MM.1S (cell line): Measurements from ENCODE around the gene REST.

Experiments
- DNase-seq: peaks from one replicate; pipeline ENCODE4 v3.0.0-alpha.2; 2015
- H2AFZ ChIP-seq: fragments of 300-600 bp; sonication (generic); 2 replicates; pipeline ENCODE4 v1.6.0; 2016; ENCODE audit warnings: antibody characterized with exemption, low read length
- H3F3A ChIP-seq: fragments of 300-600 bp; sonication (generic); 2 replicates; pipeline ENCODE4 v1.6.1; 2016; ENCODE audit warnings: mild to moderate bottlenecking, antibody characterized with exemption, low read length, moderate library complexity, mixed read lengths; ENCODE audit not compliant: insufficient read depth
- H3K27ac ChIP-seq: fragments of 300-600 bp; sonication (generic); 2 replicates; pipeline ENCODE4 v1.5.1; 2016; ENCODE audit warnings: mild to moderate bottlenecking, low read length
- H3K27me3 ChIP-seq: fragments of 300-600 bp; sonication (generic); replicated peaks from 2 replicates; pipeline ENCODE4 v1.6.0; 2016; ENCODE audit warnings: low read length; ENCODE audit not compliant: insufficient read depth
- H3K36me3 ChIP-seq: fragments of 300-600 bp; sonication (generic); replicated peaks from 2 replicates; pipeline ENCODE4 v1.6.1; 2016; ENCODE audit warnings: mild to moderate bottlenecking, low read length, mixed read lengths; ENCODE audit not compliant: insufficient read depth
- H3K4me1 ChIP-seq: fragments of 300-600 bp; sonication (generic); 2 replicates; pipeline ENCODE4 v1.6.1; 2016; ENCODE audit warnings: low read length, mixed read lengths
- H3K4me2 ChIP-seq: fragments of 300-600 bp; sonication (generic); 2 replicates; pipeline ENCODE4 v1.6.0; 2016; ENCODE audit warnings: low read depth, low read length
- H3K4me3 ChIP-seq: fragments of 300-600 bp; sonication (generic); 2 replicates; pipeline ENCODE4 v1.5.1; 2016; ENCODE audit warnings: low read length, mixed read lengths
- H3K79me2 ChIP-seq: fragments of 300-600 bp; sonication (generic); 2 replicates; pipeline ENCODE4 v1.6.1; 2016; ENCODE audit warnings: mixed run types, low read length, mixed read lengths
- H3K9ac ChIP-seq: fragments of 300-600 bp; sonication (generic); 2 replicates; pipeline ENCODE4 v1.6.1; 2016; ENCODE audit warnings: low read length, mixed read lengths
- H3K9me2 ChIP-seq: fragments of 300-600 bp; sonication (generic); replicated peaks from 2 replicates; pipeline ENCODE4 v1.6.1; 2016; ENCODE audit warnings: mild to moderate bottlenecking, low read length, mixed read lengths; ENCODE audit not compliant: insufficient read depth
- H3K9me3 ChIP-seq: fragments of 300-600 bp; sonication (generic); replicated peaks from 2 replicates; pipeline ENCODE4 v1.6.1; 2016; ENCODE audit warnings: mild to moderate bottlenecking, low read length, mixed read lengths; ENCODE audit not compliant: insufficient read depth
- H4K20me1 ChIP-seq: fragments of 300-600 bp; sonication (generic); 2 replicates; pipeline ENCODE4 v1.6.1; 2016; ENCODE audit warnings: mild to moderate bottlenecking, low read length, moderate library complexity, mixed read lengths; ENCODE audit not compliant: insufficient read depth
- CTCF ChIP-seq: fragments of 300-600 bp; sonication (generic); IDR thresholded peaks from 2 replicates; pipeline ENCODE4 v1.5.1; 2016; ENCODE audit warnings: antibody characterized with exemption, low read length, mixed read lengths
- EZH2 ChIP-seq: fragments of 300-600 bp; sonication (generic); optimal IDR thresholded peaks from 2 replicates; pipeline ENCODE3; 2017; ENCODE audit warnings: low read depth, mild to moderate bottlenecking, antibody characterized with exemption, low read length, mixed read lengths
- EZH2phosphoT487 ChIP-seq: fragments of 300-600 bp; sonication (generic); IDR thresholded peaks from 2 replicates; pipeline ENCODE4 v1.6.1; 2018; ENCODE audit warnings: antibody characterized with exemption, low read length

Gene REST

DNA sequence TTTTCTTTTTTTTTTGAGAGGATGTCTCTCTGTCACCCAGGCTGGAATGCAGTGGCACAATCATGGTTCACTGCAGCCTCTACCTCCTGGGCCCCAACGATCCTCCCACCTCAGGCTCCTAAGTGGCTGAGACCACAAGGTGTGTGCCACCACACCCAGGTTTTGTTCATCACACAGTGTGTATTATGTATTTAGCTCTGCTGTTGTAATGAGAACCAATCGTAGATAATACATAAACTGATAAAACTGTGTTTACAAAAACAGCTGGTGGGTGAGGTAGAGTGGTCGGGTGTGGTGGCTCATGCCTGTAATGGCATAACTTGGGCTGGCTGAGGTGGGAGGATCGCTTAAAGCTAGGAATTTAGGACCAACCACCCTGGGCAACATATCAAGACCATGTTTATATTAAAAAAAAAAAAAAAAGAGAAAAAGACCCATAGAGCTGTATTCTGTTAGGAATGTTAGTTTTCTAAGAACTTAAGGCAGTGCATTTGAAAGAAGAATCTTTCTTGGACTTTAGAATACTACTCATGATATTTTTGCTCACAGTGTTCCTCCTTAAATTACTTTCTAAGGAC is 105.9 kb downstream of the REST start:
- no peak for TF ChIP-seq EZH2
- no peak for TF ChIP-seq CTCF
- TF ChIP-seq EZH2phosphoT487 = no peak
- Histone ChIP-seq H3K27me3 (no peaks in the 10 kb centered on the region), H3K4me3 (no peak overlapping the region), H3K9ac (no peak overlapping the region), H3K36me3 (peaks cover 7% of the 10 kb centered on the region; the same call in 1 of the 2 replicates), H3K9me3 (no peaks in the 10 kb centered on the region), H4K20me1 (no peaks in the 10 kb centered on the region), H3K79me2 (peaks cover 13% of the 10 kb centered on the region), H3K27ac (no peak overlapping the region), H3K9me2 (no peaks in the 10 kb centered on the region), H2AFZ (no peak overlapping the region), H3F3A (no peaks in the 10 kb centered on the region), H3K4me2 (no peak overlapping the region), H3K4me1 (no peaks in the 10 kb centered on the region)
- no peak for DNase-seq
